ENCODE measurements around the gene FH.

FH gene

GRCh38 chr1:241542199-241542907, 22.8 kb upstream of the FH start:
- H3K27ac ChIP-seq (ENCODE audit: low read depth, low read length): no peak overlapping the region
- H3K36me3 ChIP-seq (ENCODE audit: control insufficient read depth, insufficient read depth, low read length): no peaks in the 10 kb centered on the region
- no peaks in the 10 kb centered on the region for H3K4me1 ChIP-seq (ENCODE audit: control insufficient read depth, insufficient read depth, low read length)
- no peaks in the 10 kb centered on the region for H3K9me3 ChIP-seq (ENCODE audit: control insufficient read depth, insufficient read depth, low read length)
- no peak overlapping the region for H3K9ac ChIP-seq (ENCODE audit: low read depth, low read length)
- no peak overlapping the region for H3K4me3 ChIP-seq (ENCODE audit: low read depth, low read length)
- no peaks in the 10 kb centered on the region for H3K27me3 ChIP-seq (ENCODE audit: control insufficient read depth, insufficient read depth, low read length)

- Histone ChIP-seq H3K27ac (ENCODE audit: low read depth, low read length) (no peak overlapping the region), H3K4me3 (ENCODE audit: low read depth, low read length) (no peak overlapping the region), H3K9me3 (ENCODE audit: control insufficient read depth, insufficient read depth, low read length) (no peaks in the 10 kb centered on the region), H3K9ac (ENCODE audit: low read depth, low read length) (no peak overlapping the region), H3K36me3 (ENCODE audit: control insufficient read depth, insufficient read depth, low read length) (no peaks in the 10 kb centered on the region), H3K4me1 (ENCODE audit: control insufficient read depth, insufficient read depth, low read length) (no peaks in the 10 kb centered on the region), H3K27me3 (ENCODE audit: control insufficient read depth, insufficient read depth, low read length) (no peaks in the 10 kb centered on the region)
Observed at GRCh38 chr1:241536969-241537368, 17.4 kb upstream of the FH start.

- Histone ChIP-seq H3K4me1 (ENCODE audit: control insufficient read depth, insufficient read depth, low read length) (no peaks in the 10 kb centered on the region), H3K4me3 (ENCODE audit: low read depth, low read length) (no peak overlapping the region), H3K27me3 (ENCODE audit: control insufficient read depth, insufficient read depth, low read length) (no peaks in the 10 kb centered on the region), H3K27ac (ENCODE audit: low read depth, low read length) (no peak overlapping the region), H3K9ac (ENCODE audit: low read depth, low read length) (no peak overlapping the region), H3K36me3 (ENCODE audit: control insufficient read depth, insufficient read depth, low read length) (no peaks in the 10 kb centered on the region), H3K9me3 (ENCODE audit: control insufficient read depth, insufficient read depth, low read length) (no peaks in the 10 kb centered on the region)
Observed at GRCh38 chr1:241536304-241536703, 16.7 kb upstream of the FH start.

DNA sequence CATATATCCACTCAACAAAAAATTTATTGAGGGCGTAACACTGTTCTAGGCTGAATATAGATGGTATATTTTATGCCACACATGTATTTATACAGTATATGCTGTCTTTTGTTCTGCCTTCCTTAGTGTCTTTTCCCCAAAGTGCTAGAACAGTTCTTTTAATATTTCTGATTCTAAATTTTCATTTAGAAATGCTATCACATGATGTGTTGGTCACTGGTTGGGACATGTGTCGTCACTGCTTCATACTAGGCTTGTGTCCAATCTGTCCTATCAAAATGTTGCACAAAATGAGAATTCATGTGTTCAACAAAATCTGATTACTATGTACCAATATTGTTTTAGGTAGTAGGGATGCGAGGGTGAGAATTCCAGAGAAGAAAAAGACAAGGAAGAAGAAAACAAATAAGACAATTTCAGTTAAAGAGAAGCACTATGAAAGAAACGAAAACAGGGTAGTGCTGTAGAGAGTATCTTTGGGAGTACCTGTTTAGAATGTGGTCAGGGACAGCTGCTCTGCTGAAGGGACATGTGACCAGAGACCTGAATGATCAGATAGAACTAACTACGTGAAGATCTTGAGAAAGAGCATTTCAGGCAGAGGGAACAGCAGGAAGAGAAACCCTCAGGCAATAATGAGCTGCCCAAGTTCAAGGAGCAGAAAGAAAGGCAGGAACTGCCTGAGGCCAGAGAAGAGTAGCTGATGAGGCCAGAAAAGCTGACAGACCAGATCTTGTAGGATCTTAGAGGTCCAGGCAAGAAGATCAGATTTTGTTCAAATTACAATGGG, 14.0 kb upstream of the FH start:
- H3K9ac ChIP-seq (ENCODE audit: low read depth, low read length): no peak overlapping the region
- H3K27ac ChIP-seq (ENCODE audit: low read depth, low read length): no peak overlapping the region
- no peak overlapping the region for H3K4me3 ChIP-seq (ENCODE audit: low read depth, low read length)
- H3K27me3 ChIP-seq (ENCODE audit: control insufficient read depth, insufficient read depth, low read length): no peaks in the 10 kb centered on the region
- no peaks in the 10 kb centered on the region for H3K36me3 ChIP-seq (ENCODE audit: control insufficient read depth, insufficient read depth, low read length)
- H3K4me1 ChIP-seq (ENCODE audit: control insufficient read depth, insufficient read depth, low read length): no peaks in the 10 kb centered on the region
- H3K9me3 ChIP-seq (ENCODE audit: control insufficient read depth, insufficient read depth, low read length): no peaks in the 10 kb centered on the region

GRCh38 chr1:241532864-241533263, 13.3 kb upstream of the FH start:
- Histone ChIP-seq H3K9ac (ENCODE audit: low read depth, low read length) (no peak overlapping the region), H3K27me3 (ENCODE audit: control insufficient read depth, insufficient read depth, low read length) (no peaks in the 10 kb centered on the region), H3K9me3 (ENCODE audit: control insufficient read depth, insufficient read depth, low read length) (no peaks in the 10 kb centered on the region), H3K27ac (ENCODE audit: low read depth, low read length) (no peak overlapping the region), H3K4me3 (ENCODE audit: low read depth, low read length) (no peak overlapping the region), H3K36me3 (ENCODE audit: control insufficient read depth, insufficient read depth, low read length) (no peaks in the 10 kb centered on the region), H3K4me1 (ENCODE audit: control insufficient read depth, insufficient read depth, low read length) (no peaks in the 10 kb centered on the region)

- no peak within 1 kb of the TSS; the same call in 1 of the 2 replicates for H3K9ac ChIP-seq (ENCODE audit: low read depth, low read length)
- H3K9me3 ChIP-seq (ENCODE audit: control insufficient read depth, insufficient read depth, low read length): no peaks in the 10 kb centered on the region
- H3K27me3 ChIP-seq (ENCODE audit: control insufficient read depth, insufficient read depth, low read length): no peaks in the 10 kb centered on the region
- H3K4me1 ChIP-seq (ENCODE audit: control insufficient read depth, insufficient read depth, low read length): no peaks in the 10 kb centered on the region
- peak within 1 kb of the TSS; percentile 24; the same call in 1 of the 2 replicates for H3K4me3 ChIP-seq (ENCODE audit: low read depth, low read length)
- no peak within 1 kb of the TSS for H3K27ac ChIP-seq (ENCODE audit: low read depth, low read length)
- H3K36me3 ChIP-seq (ENCODE audit: control insufficient read depth, insufficient read depth, low read length): no peaks in the 10 kb centered on the region
Observed at GRCh38 chr1:241532162-241532531, 12.6 kb upstream of the FH start, which contains the start of gene KMO. TSS of gene KMO (plus strand) at chr1:241532378. CDS start at chr1:241532445, 67 bp downstream.

DNA sequence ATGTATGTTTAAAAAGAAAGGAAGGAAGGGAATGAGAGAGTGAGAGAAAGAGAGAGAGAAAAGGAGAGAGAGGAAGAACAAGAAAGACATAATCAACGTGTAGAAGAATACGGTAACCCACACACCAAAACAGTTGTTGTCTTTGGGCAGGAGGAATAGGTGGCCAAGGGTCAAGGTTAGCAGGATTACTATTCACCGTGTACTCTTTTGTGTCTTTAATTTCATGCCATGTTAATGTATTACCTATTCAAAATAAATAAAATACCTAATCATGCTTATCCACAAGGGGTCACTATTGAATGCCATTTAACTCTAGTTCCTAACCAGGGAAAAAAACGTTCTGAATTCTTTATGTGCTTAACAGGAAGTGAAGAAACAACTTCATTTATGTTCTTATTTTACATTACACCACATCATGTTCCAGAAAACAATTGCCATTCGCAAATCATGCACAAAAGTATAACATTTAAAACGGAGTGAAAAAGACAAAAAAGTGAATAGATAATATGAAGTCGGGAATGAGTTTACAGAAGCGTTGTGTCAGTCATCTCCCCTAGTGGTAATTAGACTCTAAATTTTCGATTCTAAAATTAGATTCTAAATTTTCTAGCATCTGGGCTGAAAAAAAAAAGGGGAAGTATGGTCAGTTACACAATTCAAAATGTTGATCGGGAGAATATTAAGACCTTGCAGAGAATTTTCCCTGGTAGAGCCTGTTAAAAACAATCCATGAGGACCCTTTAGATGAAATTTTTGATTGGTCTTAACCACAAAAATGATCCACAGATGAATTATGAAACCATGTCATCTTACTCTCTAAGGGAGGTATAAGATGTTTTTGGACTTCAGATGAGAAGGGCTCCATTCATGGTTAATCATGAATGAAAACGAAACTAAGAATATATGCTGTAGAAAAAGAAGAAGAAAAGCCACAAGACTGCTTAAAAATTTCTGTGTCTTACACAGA, 11.9 kb upstream of the FH start:
- Histone ChIP-seq H3K4me1 (ENCODE audit: control insufficient read depth, insufficient read depth, low read length) (no peaks in the 10 kb centered on the region), H3K9ac (ENCODE audit: low read depth, low read length) (no peak overlapping the region; the same call in 1 of the 2 replicates), H3K27me3 (ENCODE audit: control insufficient read depth, insufficient read depth, low read length) (no peaks in the 10 kb centered on the region), H3K4me3 (ENCODE audit: low read depth, low read length) (peak overlapping the region; percentile 24; the same call in 1 of the 2 replicates), H3K36me3 (ENCODE audit: control insufficient read depth, insufficient read depth, low read length) (no peaks in the 10 kb centered on the region), H3K27ac (ENCODE audit: low read depth, low read length) (no peak overlapping the region), H3K9me3 (ENCODE audit: control insufficient read depth, insufficient read depth, low read length) (no peaks in the 10 kb centered on the region)

DNA sequence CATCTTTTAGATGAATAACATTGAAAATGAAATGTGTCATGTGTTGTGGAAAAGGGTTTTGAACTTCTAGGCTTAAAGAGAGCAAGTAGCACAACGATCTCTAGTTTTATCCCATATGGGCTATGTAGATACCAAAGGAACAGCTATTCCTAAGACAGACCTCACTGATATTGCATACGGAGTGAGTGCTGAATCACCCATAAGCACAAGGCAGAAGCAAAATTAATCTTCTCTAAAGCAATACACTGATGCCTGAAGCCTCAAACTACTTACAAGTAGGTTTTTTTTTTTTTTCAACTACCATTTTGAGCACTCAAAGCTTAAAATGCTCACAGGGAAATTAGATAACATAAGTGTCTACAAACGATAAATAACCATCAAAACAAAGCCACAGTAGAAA, 7.6 kb upstream of the FH start:
- H3K4me3 ChIP-seq (ENCODE audit: low read depth, low read length): no peak overlapping the region
- no peaks in the 10 kb centered on the region for H3K36me3 ChIP-seq (ENCODE audit: control insufficient read depth, insufficient read depth, low read length)
- H3K27me3 ChIP-seq (ENCODE audit: control insufficient read depth, insufficient read depth, low read length): no peaks in the 10 kb centered on the region
- no peak overlapping the region for H3K9ac ChIP-seq (ENCODE audit: low read depth, low read length)
- H3K9me3 ChIP-seq (ENCODE audit: control insufficient read depth, insufficient read depth, low read length): no peaks in the 10 kb centered on the region
- no peaks in the 10 kb centered on the region for H3K4me1 ChIP-seq (ENCODE audit: control insufficient read depth, insufficient read depth, low read length)
- H3K27ac ChIP-seq (ENCODE audit: low read depth, low read length): no peak overlapping the region

- Histone ChIP-seq H3K4me1 (ENCODE audit: control insufficient read depth, insufficient read depth, low read length) (no peaks in the 10 kb centered on the region), H3K36me3 (ENCODE audit: control insufficient read depth, insufficient read depth, low read length) (no peaks in the 10 kb centered on the region), H3K9me3 (ENCODE audit: control insufficient read depth, insufficient read depth, low read length) (no peaks in the 10 kb centered on the region), H3K4me3 (ENCODE audit: low read depth, low read length) (no peak overlapping the region), H3K9ac (ENCODE audit: low read depth, low read length) (no peak overlapping the region), H3K27me3 (ENCODE audit: control insufficient read depth, insufficient read depth, low read length) (no peaks in the 10 kb centered on the region), H3K27ac (ENCODE audit: low read depth, low read length) (no peak overlapping the region)
Observed at GRCh38 chr1:241525026-241525425, 5.5 kb upstream of the FH start.

DNA sequence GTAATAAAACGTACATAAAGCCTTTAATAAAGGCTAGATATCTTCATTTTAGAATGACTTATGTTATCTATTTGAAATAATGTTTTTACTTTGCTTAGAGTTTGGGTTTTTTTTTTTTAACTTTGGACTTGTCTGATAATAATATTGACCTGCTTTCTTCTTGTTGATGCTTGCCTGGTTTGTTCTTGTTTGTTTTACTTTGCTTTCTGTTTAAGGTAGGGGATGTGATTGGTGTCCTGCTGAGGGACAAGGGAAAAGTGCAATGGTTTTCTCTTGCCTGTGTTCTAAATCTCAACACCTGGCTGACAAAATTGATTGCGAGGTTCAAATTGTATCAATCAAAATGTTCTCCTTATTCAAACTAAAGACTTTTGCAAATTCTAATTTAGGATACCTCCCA, 2.2 kb upstream of the FH start:
- Histone ChIP-seq H3K9me3 (ENCODE audit: control insufficient read depth, insufficient read depth, low read length) (no peaks in the 10 kb centered on the region), H3K4me1 (ENCODE audit: control insufficient read depth, insufficient read depth, low read length) (peaks cover 5% of the 10 kb centered on the region; the same call in 1 of the 2 replicates), H3K4me3 (ENCODE audit: low read depth, low read length) (no peak overlapping the region), H3K27ac (ENCODE audit: low read depth, low read length) (no peak overlapping the region), H3K9ac (ENCODE audit: low read depth, low read length) (no peak overlapping the region), H3K27me3 (ENCODE audit: control insufficient read depth, insufficient read depth, low read length) (no peaks in the 10 kb centered on the region), H3K36me3 (ENCODE audit: control insufficient read depth, insufficient read depth, low read length) (no peaks in the 10 kb centered on the region)
